Ishikawa (cell line): ENCODE measurements around the gene TEX35.

Experiments used
- CEBPB ChIP-seq: IDR thresholded peaks from 2 replicates; pipeline ENCODE4 v1.6.1; 2012
- TEAD4 ChIP-seq: IDR thresholded peaks from 2 replicates; pipeline ENCODE4 v1.6.1; 2012
- YY1 ChIP-seq: IDR thresholded peaks from 2 replicates; pipeline ENCODE4 v1.6.1; 2012; ENCODE audit warnings: low read depth

- TF ChIP-seq YY1 = no peak
- no peak for TF ChIP-seq CEBPB
- no peak for TF ChIP-seq TEAD4
Measured at GRCh38 chr1:178495741-178496409, 17.0 kb upstream of the TEX35 start.
